ENCODE results near the gene PLEKHH2.

GRCh38 chr2:43604674-43605073 is 32.4 kb upstream of the PLEKHH2 start:
- TF ChIP-seq POLR2AphosphoS5 (IDR thresholded peaks at IDR 0.05) (no peak), CTCF (IDR thresholded peaks at IDR 0.05 in 8 of 11, conservative IDR thresholded peaks at IDR 0.05 in 3 of 11) (no peak), POLR2A (IDR thresholded peaks at IDR 0.05) (no peak)
